ENCODE measurements around the gene RPS3.

RPS3 gene

GRCh38 chr11:75420224-75421034, 21.1 kb downstream of the RPS3 start:
- DNase-seq, result no peak

GRCh38 chr11:75421035-75421602, 21.8 kb downstream of the RPS3 start:
- DNase-seq, result no peak

GRCh38 chr11:75421902-75422247, 22.6 kb downstream of the RPS3 start:
- no peak for DNase-seq

DNA sequence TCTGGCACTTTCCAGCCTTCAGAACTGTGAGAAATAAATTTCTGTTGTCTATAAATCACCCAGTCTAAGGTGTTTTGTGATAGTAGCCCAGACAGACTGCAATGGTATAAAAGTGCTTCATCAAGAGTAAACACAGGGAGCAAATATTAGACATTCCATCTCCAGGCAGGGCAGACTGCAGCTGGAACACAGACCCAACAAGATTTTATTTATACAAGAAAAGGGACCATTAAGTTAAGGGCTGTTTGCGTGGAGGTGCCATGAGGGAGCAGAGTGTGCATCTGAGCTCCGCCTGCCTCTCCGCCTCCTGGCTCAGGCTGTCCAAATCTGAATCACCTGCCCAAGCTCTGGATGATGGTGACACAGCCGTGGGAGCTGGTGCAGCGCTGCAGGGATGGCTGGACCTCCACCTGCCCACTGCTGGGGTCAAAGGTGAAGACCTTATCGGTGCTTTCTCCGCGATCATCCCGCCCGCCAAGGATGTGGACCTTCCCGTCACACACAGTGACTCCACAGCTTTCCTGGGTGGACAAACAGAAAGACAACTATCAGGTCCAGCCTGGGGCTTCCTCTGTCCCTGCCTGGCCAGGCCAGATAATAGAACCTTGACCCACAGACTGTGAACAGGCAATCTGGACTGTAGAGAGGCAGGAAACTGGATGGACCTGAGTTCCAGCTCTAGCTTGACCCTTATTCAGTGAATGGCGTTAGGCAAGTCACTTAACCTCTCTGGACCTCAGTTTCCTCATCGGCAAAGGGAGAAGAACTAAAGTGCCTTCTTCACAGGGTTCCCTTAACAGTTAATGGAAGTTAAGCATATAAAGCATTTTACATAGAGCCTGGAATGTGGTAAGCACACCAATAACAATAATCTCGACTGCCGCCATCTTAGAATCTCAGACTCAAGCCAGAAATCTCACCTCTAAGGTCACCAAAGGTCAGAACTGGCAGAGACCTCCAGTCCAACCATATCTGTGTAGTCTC, 23.2 kb downstream of the RPS3 start:
- DNase-seq, result no peak

DNA sequence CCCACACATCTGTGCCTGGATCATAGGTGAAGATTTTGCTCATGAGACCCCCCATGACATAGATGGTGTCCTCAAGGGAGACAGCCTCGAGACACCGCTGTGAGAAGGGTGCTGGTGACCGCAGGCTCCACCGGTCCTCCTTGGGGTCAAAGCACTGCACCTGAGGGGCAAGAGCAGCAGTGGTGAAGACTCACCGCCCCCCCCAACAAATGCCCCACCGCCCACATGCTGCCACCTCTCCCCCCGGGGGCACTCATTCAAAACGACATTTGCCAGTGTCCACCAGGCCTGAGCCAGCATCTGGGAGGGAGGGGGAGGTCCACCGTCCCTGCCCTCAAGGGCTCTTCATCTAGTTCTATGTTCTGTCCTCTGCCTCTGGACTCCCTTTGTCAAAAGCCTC, 24.4 kb downstream of the RPS3 start:
- no peak for DNase-seq

- DNase-seq, result no peak
These were observed 25.1 kb downstream of the RPS3 start for GRCh38 chr11:75424396-75424795.

- no peak for DNase-seq
These were observed 26.1 kb downstream of the RPS3 start for GRCh38 chr11:75425422-75425821.

- DNase-seq, result no peak
These were observed 27.4 kb downstream of the RPS3 start for GRCh38 chr11:75426720-75427086.

GRCh38 chr11:75427181-75427580, 27.9 kb downstream of the RPS3 start:
- no peak for DNase-seq

GRCh38 chr11:75428281-75428724, 29.0 kb downstream of the RPS3 start:
- DNase-seq, result peak; percentile 80

- no peak for DNase-seq
These were observed 29.8 kb downstream of the RPS3 start for GRCh38 chr11:75428989-75429640.

DNA sequence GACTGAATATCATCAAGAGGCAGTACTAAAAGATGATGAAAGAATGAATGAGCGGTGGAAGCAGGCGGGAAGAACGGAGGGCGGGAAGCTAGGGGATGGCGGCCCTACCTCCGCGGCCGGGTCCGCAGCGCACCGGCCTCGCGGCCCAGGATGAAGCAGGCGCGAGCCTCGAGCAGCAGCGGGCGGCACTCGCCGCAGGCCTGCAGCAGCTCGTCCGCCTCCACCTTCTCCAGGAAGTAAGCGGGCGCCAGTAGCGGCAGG, 30.3 kb downstream of the RPS3 start:
- DNase-seq, result no peak

DNA sequence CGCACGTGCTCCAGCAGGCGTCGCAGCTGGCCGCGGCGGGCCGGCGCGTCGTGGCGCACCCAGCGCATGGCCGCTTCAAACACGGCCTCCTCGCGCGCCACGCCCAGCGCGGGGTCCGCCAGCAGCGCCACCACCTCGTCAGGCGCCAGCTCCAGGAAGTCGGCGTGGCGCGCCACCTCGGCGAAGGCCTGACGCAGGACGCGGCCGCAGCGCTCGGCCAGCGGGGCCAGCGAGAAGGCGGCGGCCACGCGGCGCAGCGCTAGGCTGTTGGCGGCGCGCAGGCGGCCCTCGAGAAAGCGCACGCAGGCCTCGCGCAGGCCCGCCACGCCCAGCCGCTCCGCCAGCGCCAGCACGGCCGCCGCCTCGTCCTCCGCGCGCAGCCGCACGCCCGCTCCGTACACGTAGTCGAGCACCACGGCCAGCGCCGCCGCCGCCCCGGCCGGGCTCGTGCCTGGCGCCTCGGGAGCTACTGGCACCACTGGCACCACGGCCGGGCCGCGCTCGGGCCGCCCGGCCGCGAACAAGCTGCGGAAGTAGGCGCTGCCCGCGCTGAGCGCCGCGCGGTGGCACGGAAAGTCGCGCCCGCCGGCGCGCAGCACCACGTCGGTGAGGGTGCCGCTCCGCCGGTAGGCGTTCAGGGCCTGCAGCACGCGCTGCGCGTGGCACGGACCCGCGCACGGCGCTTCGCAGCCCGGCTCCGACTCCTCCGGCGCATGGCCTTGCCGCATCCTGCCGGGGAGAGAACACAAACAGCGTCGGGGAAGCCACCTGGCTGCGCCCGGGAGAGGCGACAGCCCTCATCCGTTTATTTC, 30.8 kb downstream of the RPS3 start:
- peak; percentile 70 for DNase-seq

GRCh38 chr11:75430714-75431532, 31.6 kb downstream of the RPS3 start:
- no peak for DNase-seq

GRCh38 chr11:75431533-75432525, 32.5 kb downstream of the RPS3 start:
- DNase-seq, result no peak

DNA sequence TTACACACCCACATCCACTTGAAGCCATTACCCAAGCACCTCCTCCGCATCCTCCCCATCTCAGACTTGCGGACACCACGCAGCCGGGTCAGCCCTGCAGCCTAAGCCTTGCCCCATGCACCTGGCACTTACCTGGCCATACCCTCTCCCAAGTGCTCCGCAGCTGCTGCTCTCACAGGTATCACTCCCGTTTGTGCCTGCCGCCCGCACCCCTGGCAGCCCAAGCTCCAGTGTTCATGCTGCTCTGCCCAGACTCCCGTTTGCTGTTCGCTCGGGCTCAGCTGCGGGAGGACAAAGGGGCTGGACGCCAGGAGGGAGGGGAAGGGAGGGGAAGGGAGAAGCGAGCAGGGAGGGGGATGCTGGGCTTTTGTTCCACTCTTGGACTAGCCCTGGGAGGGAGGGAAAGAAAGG, 33.6 kb downstream of the RPS3 start, which contains the start of gene KLHL35:
TSS of gene KLHL35 (minus strand) at position 293 of the 411 bp plus-strand sequence. CDS start 2,574 bp downstream, outside the sequence.
- no peak for DNase-seq

GRCh38 chr11:75433443-75433842, 34.1 kb downstream of the RPS3 start:
- DNase-seq, result no peak

- no peak for DNase-seq
These were observed 34.7 kb downstream of the RPS3 start for GRCh38 chr11:75434051-75434450.

DNA sequence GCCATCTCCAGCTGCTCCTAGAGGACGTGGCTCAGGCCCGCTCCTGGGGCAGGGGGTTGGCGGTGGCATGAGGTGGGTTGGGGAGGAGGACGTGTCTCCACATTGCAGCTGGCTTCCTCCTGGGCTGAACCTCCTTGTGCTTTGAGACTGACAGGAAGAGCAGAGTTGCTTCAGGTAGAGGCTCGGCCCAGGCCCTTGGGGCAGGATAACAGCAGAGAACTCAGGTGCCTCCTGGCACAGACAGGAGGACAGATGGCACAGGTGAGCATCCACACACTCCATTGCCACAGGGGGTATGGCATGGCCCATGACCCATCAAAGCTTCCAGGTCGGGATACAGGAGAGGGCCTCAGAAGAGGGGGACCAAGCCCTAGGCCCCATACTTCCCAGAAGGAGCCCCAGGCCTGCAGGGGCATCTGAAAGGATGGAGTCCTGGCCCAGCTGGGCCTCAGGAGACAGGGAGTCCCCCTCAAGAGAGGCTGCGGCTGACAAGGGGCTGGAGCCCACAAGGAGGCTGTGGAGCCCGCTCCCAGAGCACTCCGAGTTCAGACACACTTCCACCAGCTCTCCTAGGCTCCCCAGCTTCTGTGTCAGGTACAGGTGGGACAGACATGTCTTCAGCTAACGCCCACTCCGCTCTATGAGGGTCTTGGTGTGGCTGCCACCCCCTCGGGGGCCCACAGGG, 35.7 kb downstream of the RPS3 start:
- DNase-seq, result no peak

DNA sequence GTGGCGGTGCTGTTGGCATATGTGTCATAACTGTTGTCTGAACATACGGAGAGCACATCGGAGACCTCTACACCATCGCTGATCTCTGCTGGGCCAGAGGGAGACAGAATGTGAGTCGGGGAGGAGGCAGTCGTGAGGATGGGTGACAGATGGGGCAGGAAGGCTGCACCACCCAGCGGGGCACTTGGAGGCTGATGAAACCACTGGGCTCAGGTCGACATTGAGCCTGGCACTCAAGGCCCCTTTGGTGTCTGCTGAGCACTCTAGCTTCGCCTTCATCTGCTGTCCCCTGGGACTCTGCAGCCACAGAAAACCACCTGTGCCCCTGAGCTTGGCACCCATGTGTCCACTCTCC, 36.2 kb downstream of the RPS3 start:
- no peak for DNase-seq
